ENCODE results near the gene IL1R2.
"Not testable (repeated sequence)": the region's sequence is repeated elsewhere in the genome, so short reads cannot be mapped to it uniquely, and the experiment has no call there.

IL1R2 gene

GRCh38 chr2:101998896-101999789 is 7.4 kb downstream of the IL1R2 start:
- H3K36me3 ChIP-seq (ENCODE audit: insufficient read depth, low read length): no peaks in the 10 kb centered on the region
- H3K4me3 ChIP-seq: no peak overlapping the region
- TF ChIP-seq POLR2AphosphoS5 (IDR thresholded peaks at IDR 0.05; ENCODE audit: borderline replicate concordance, low read depth, low read length) (no peak), EZH2 (IDR thresholded peaks at IDR 0.05) (no peak), FOXP2 (optimal IDR thresholded peaks at IDR 0.05; ENCODE audit: control extremely low read depth, extremely low read length, insufficient read depth) (no peak)
- H3K9me3 ChIP-seq (ENCODE audit: low read depth, low read length): no peaks in the 10 kb centered on the region
- no peak for DNase-seq (ENCODE audit: low read depth, low spot score)
- H3K27ac ChIP-seq: no peak overlapping the region
- H3K9ac ChIP-seq (ENCODE audit: insufficient read length): no peak overlapping the region

- Histone ChIP-seq H3K9me3 (ENCODE audit: low read depth, low read length) (no peaks in the 10 kb centered on the region), H3K27ac (no peak overlapping the region), H3K36me3 (ENCODE audit: insufficient read depth, low read length) (no peaks in the 10 kb centered on the region), H3K4me3 (no peak overlapping the region), H3K9ac (ENCODE audit: insufficient read length) (no peak overlapping the region)
- TF ChIP-seq POLR2AphosphoS5 (IDR thresholded peaks at IDR 0.05; ENCODE audit: borderline replicate concordance, low read depth, low read length): no peak
- no peak for TF ChIP-seq FOXP2 (optimal IDR thresholded peaks at IDR 0.05; ENCODE audit: control extremely low read depth, extremely low read length, insufficient read depth)
- TF ChIP-seq EZH2 (IDR thresholded peaks at IDR 0.05): no peak
- DNase-seq (ENCODE audit: low read depth, low spot score): no peak
Measured at GRCh38 chr2:102000012-102000411, 8.3 kb downstream of the IL1R2 start.

- no peak for TF ChIP-seq EZH2 (IDR thresholded peaks at IDR 0.05)
- TF ChIP-seq FOXP2 (optimal IDR thresholded peaks at IDR 0.05; ENCODE audit: control extremely low read depth, extremely low read length, insufficient read depth): no peak
- no peak for TF ChIP-seq POLR2AphosphoS5 (IDR thresholded peaks at IDR 0.05; ENCODE audit: borderline replicate concordance, low read depth, low read length)
- Histone ChIP-seq H3K9me3 (ENCODE audit: low read depth, low read length) (no peaks in the 10 kb centered on the region), H3K27ac (no peak overlapping the region), H3K36me3 (ENCODE audit: insufficient read depth, low read length) (no peaks in the 10 kb centered on the region), H3K4me3 (no peak overlapping the region), H3K9ac (ENCODE audit: insufficient read length) (no peak overlapping the region)
- DNase-seq (ENCODE audit: low read depth, low spot score): no peak
Measured at GRCh38 chr2:102000813-102001766, 9.3 kb downstream of the IL1R2 start.

GRCh38 chr2:102001767-102002142 is 10.0 kb downstream of the IL1R2 start:
- no peak for DNase-seq (ENCODE audit: low read depth, low spot score)
- Histone ChIP-seq H3K9me3 (ENCODE audit: low read depth, low read length) (no peaks in the 10 kb centered on the region), H3K36me3 (ENCODE audit: insufficient read depth, low read length) (no peaks in the 10 kb centered on the region), H3K27ac (no peak overlapping the region), H3K4me3 (no peak overlapping the region), H3K9ac (ENCODE audit: insufficient read length) (no peak overlapping the region)
- TF ChIP-seq FOXP2 (optimal IDR thresholded peaks at IDR 0.05; ENCODE audit: control extremely low read depth, extremely low read length, insufficient read depth) (no peak), POLR2AphosphoS5 (IDR thresholded peaks at IDR 0.05; ENCODE audit: borderline replicate concordance, low read depth, low read length) (no peak), EZH2 (IDR thresholded peaks at IDR 0.05) (no peak)

GRCh38 chr2:102002228-102002627 is 10.5 kb downstream of the IL1R2 start:
- Histone ChIP-seq H3K4me3 (no peak overlapping the region), H3K9ac (ENCODE audit: insufficient read length) (no peak overlapping the region), H3K27ac (no peak overlapping the region), H3K9me3 (ENCODE audit: low read depth, low read length) (no peaks in the 10 kb centered on the region), H3K36me3 (ENCODE audit: insufficient read depth, low read length) (no peaks in the 10 kb centered on the region)
- no peak for DNase-seq (ENCODE audit: low read depth, low spot score)
- TF ChIP-seq FOXP2 (optimal IDR thresholded peaks at IDR 0.05; ENCODE audit: control extremely low read depth, extremely low read length, insufficient read depth) (no peak), EZH2 (IDR thresholded peaks at IDR 0.05) (no peak), POLR2AphosphoS5 (IDR thresholded peaks at IDR 0.05; ENCODE audit: borderline replicate concordance, low read depth, low read length) (no peak)

- not testable (repeated sequence) for H3K9ac ChIP-seq (ENCODE audit: insufficient read length); H3K27ac ChIP-seq; H3K4me3 ChIP-seq; H3K36me3 ChIP-seq (ENCODE audit: insufficient read depth, low read length); DNase-seq (ENCODE audit: low read depth, low spot score); H3K9me3 ChIP-seq (ENCODE audit: low read depth, low read length)
Measured at GRCh38 chr2:102002909-102003308, 11.1 kb downstream of the IL1R2 start.

GRCh38 chr2:102003696-102004095 is 11.9 kb downstream of the IL1R2 start:
- TF ChIP-seq EZH2 (IDR thresholded peaks at IDR 0.05) (no peak), FOXP2 (optimal IDR thresholded peaks at IDR 0.05; ENCODE audit: control extremely low read depth, extremely low read length, insufficient read depth) (no peak), POLR2AphosphoS5 (IDR thresholded peaks at IDR 0.05; ENCODE audit: borderline replicate concordance, low read depth, low read length) (no peak)
- Histone ChIP-seq H3K4me3 (no peak overlapping the region), H3K9ac (ENCODE audit: insufficient read length) (no peak overlapping the region), H3K9me3 (ENCODE audit: low read depth, low read length) (no peaks in the 10 kb centered on the region), H3K27ac (no peak overlapping the region), H3K36me3 (ENCODE audit: insufficient read depth, low read length) (no peaks in the 10 kb centered on the region)
- DNase-seq (ENCODE audit: low read depth, low spot score): no peak

GRCh38 chr2:102004581-102004980 is 12.8 kb downstream of the IL1R2 start:
- H3K27ac ChIP-seq: no peak overlapping the region
- no peak for DNase-seq (ENCODE audit: low read depth, low spot score)
- no peak overlapping the region for H3K9ac ChIP-seq (ENCODE audit: insufficient read length)
- H3K4me3 ChIP-seq: no peak overlapping the region
- TF ChIP-seq FOXP2 (optimal IDR thresholded peaks at IDR 0.05; ENCODE audit: control extremely low read depth, extremely low read length, insufficient read depth): no peak
- TF ChIP-seq POLR2AphosphoS5 (IDR thresholded peaks at IDR 0.05; ENCODE audit: borderline replicate concordance, low read depth, low read length): no peak
- no peak for TF ChIP-seq EZH2 (IDR thresholded peaks at IDR 0.05)
- no peaks in the 10 kb centered on the region for H3K9me3 ChIP-seq (ENCODE audit: low read depth, low read length)
- no peaks in the 10 kb centered on the region for H3K36me3 ChIP-seq (ENCODE audit: insufficient read depth, low read length)
